HG03097 (cell line): ENCODE results near the gene TFEB.

Experiments
- ATAC-seq: cut with Tn5 transposase; IDR thresholded peaks from one replicate; pipeline ENCODE4 v1.9.1; 2021; ENCODE audit not compliant: unreplicated experiment, low FRiP score

TFEB gene

DNA sequence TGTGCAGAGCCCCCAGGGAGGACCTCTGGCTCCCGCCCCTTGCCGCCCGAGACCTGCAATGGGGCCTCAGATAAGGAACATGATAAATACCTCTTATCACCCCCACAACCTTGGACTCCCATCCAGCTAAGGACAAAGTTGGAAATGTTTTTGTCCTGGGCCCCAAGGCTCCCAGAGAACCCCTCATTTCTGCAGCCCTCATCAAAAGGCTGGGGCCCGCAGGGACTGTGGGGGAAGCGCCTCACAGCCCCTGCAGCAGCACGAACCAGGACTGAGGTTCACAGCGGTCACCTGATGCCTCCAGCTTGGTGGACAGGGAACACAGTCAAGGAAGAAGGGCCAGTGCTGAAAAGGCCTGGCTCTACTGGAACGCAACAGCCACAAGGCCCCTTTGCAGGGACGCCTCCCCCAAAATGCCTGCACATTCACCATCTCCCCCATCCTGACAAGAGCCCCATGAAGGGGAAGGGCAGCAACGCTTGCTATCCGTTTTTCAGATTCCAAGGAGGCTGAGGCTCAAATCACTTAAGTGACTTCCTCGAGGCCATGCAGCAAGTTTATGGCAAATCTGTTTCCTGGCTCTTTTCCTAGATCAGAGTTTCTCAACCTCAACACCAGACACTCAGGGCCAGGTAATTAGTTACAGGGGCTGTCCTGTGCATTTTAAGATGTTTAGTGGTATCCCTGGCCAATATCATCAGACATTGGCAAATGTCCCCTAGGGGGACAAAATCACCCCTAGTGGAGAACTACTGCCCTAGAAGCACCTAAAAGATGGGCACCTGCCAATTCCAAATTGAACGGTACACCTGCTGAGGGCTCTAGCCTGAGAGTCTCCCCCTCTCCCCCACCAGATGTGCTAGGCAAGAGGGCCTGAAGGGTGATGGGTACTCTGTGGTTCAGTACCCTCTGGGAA lies 10.6 kb downstream of the TFEB start:
- ATAC-seq, result no peak

GRCh38 chr6:41724228-41724580 lies 11.2 kb downstream of the TFEB start:
- no peak for ATAC-seq

DNA sequence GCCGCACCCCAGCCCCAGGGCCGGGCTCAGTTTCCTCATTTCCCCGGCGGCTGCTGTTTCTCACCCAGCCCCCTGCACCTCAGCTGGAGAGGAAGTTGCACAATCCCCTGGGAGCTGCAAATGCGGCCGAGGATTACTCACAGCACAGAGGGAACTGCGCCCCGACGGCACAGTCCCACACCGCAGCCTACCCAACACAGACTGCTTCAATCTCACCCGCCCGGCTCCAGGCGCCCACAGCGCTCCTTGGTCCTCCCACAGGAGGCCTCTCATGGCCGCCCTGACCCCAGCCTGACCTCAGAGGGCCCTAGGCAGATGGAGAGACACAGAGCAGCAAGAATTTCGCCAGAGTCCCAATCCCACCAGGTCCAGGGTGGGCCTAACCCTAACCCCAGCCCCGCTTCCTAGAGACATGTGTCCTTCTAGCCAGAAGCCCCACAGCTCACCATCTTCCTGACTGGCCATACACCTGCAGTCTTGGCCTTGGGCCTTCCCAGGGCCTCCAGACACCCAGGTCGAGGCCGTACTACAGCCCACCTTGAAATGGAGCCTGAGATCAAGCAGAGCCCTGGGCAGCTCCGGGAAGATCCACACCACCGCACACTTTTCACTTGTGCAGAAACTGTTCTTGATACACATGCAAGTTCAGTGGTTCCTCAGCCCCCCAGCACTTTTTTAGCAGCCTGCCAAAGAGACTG lies 11.7 kb downstream of the TFEB start:
- ATAC-seq, result peak; percentile 66

GRCh38 chr6:41722969-41723529 lies 12.4 kb downstream of the TFEB start:
- ATAC-seq, result no peak

- ATAC-seq, result no peak
Measured at GRCh38 chr6:41721414-41721813, 14.0 kb downstream of the TFEB start.

- ATAC-seq, result no peak
Measured at GRCh38 chr6:41720783-41721182, 14.6 kb downstream of the TFEB start.

DNA sequence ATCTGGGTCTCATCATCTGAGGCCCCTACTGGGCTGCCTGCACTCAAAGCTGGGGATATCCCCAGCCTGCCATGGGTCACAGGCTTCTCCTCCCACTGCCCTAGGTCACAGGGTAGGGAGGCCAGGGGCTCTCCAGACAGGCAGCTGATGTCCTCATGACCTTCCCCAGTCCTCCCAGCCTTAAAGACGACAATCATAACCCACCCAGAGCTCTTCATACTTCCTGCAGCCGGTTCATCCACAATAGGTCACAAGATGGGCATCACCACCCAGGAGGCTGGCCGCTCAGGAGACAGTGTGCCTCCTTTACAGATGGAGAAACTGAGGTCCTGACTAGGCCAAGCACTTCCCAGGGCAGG lies 15.2 kb downstream of the TFEB start:
- no peak for ATAC-seq

- no peak for ATAC-seq
Measured at GRCh38 chr6:41719436-41720261, 15.8 kb downstream of the TFEB start.

DNA sequence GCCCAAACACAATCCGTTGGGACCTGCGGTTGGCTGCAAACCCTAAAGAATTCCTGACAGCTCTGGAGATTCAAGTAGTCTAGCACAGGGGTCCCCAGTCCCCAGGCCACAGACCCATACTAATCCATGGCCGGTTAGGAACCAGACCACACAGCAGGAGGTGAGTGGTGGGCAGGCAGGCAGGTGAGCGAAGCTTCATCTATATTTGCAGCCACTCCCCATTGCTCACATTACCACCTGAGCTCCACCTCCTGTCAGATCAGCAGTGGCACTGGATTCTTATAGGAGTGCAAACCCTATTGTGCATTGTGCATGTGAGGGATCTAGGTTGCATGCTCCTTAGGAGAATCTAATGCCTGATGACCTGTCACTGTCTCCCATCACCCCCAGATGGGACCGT lies 16.6 kb downstream of the TFEB start:
- ATAC-seq, result no peak

- ATAC-seq, result no peak
Measured at GRCh38 chr6:41717392-41717736, 18.0 kb downstream of the TFEB start.

DNA sequence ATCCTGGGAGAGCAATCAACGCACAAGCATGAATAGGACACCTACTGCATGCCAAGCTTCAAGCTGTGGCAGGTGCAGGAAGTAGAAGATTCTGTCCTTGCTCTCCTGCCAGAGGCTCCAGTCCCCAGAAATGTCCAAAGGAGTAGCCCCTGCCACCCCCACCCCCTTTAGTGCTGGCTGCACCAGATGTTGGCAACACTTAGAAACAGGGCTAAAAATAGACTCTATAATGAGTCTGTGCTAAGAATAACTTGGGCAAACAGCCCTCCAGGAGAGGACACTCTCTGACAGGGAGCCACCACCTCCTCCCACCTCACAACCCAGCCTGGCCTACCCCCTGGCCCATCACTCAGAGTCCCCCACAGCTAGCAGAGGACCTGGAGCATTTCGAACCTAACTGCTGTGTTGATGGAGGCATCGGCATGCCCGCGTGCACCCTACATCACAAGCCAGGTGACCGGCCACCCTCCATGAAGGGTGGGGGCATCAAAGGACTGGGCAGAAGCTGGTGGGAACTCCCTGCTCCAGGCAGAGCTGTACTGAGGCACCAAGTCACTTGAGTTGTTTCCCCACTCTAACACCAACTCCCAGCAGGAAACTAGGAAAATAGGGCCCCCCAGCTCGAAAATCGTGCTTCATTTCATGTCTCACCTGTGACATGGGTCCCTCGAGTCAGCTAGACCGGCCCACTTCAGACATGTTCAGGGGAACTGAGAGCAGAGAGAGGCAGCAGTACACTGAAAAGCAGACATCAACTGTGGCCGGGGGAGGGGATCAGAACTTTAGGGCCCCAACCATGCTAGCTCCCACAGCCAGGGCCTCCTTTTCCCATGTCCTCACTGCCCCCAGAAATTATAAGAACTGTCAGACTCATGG lies 18.7 kb downstream of the TFEB start:
- no peak for ATAC-seq

GRCh38 chr6:41715795-41716515 lies 19.5 kb downstream of the TFEB start:
- ATAC-seq, result no peak

GRCh38 chr6:41714556-41715273 lies 20.7 kb downstream of the TFEB start:
- ATAC-seq, result no peak

DNA sequence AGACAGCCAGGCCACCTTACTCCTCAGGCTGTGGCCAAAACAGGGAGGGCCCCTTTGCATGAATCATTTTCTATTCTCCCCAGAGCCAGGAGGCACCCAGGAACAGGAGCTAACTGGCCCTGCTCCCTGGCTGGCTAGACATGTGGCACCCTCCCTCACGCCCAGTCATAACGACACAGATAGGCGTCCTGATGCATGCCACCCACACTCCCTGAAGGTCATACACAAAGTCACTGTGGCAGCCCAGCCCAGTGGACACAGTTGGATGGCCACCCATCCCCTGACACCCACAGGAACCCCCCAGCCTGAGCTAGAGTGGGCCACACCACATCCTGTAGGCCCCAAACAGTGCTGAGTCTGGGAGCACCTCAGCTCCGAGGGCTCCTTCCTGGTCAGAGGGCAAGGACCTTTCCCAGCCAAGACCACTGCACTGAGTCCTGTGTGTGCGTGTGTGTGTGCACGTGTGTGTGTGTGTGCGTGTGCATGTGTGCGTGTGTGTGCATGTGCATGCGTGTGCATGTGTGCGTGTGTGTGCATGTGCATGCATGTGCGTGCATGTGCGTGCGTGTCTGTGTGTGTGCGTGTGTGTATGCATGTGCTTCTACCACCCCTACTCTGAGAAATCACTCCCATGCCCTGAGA lies 21.6 kb downstream of the TFEB start:
- ATAC-seq, result peak; percentile 58

DNA sequence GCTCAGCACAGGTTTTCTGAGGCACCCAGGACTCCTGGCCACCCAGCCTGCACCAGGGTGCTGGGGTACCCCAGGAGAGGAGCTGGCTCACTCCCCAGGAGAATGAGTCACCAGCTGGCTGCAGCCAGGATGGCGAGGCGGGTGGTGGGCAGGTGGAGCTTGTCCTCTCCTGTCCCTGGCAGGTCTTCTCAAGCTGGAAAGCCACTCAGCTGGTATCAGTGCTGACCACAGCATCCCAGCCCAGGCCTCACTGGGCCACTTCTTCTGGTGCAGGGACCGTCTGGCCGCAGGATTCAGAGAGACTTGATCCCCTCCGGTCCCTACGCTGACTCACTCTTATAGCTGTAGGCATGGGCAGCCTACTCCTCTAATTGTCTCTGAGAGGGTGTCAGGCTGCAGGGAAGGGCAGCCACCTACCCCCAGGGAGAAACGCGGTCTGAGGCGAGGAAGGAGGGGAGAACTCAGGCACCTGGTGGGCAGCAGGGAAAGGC lies 22.2 kb downstream of the TFEB start:
- peak; percentile 3 for ATAC-seq

DNA sequence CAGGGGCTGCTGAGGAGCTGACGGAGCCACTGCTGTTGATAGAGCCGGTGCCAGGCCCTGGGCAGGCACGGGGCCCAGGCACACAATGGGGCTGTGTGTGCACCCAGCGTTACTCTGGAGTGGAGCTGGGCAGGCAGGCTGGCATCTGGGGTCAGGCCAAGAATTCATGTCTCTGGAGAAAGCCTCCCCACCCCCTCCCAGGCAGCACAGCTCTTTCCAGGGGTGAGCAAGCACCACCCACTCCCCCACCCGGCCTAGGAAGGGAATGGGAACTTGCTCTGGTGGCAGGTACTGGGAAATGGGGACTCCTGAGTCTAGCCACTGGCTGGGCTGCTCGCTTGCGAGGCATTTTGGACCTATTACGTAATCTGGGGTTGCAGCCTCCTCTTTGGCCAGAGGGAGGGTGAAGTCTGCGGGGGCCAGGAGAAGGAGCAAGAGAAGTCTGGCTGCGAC lies 22.7 kb downstream of the TFEB start:
- no peak for ATAC-seq

- ATAC-seq, result no peak
Measured at GRCh38 chr6:41711323-41712038, 23.9 kb downstream of the TFEB start.
